Tongue (tissue), 2 donors: ENCODE measurements around the gene OR2A42. TPM values are rescaled to one million over a fixed set of nuclear protein-coding genes. Genes with fewer than 3 reads are reported as not detected.
"Not testable (repeated sequence)": the region's sequence is repeated elsewhere in the genome, so short reads cannot be mapped to it uniquely, and the experiment has no call there.

Experiments
- DNase-seq: peaks from one replicate; pipeline ENCODE4 v3.0.0-alpha.2; 2015
- total RNA-seq: library from RNA; depleted of rRNA; stranded (reverse); fragments of >200 nt; gene quantifications from one replicate; pipeline ENCODE4 v1.2.3, GENCODE V29; 2014

OR2A42 gene
- total RNA-seq, 1 donor from 2014 or later: not detected

GRCh38 chr7:144220531-144220930, 18.9 kb downstream of the OR2A42 start:
- not testable (repeated sequence) for DNase-seq

- not testable (repeated sequence) for DNase-seq
Measured at GRCh38 chr7:144219149-144219548, 20.3 kb downstream of the OR2A42 start.

- DNase-seq: not testable (repeated sequence)
Measured at GRCh38 chr7:144218581-144218980, 20.8 kb downstream of the OR2A42 start.

GRCh38 chr7:144217200-144217599, 22.2 kb downstream of the OR2A42 start:
- not testable (repeated sequence) for DNase-seq

- not testable (repeated sequence) for DNase-seq
Measured at GRCh38 chr7:144205306-144205705, 34.1 kb downstream of the OR2A42 start.

GRCh38 chr7:144203086-144203485, 36.3 kb downstream of the OR2A42 start:
- not testable (repeated sequence) for DNase-seq

- DNase-seq: not testable (repeated sequence)
Measured at GRCh38 chr7:144201978-144202377, 37.4 kb downstream of the OR2A42 start.

- not testable (repeated sequence) for DNase-seq
Measured at GRCh38 chr7:144198934-144199333, 40.5 kb downstream of the OR2A42 start.

- not testable (repeated sequence) for DNase-seq
Measured at GRCh38 chr7:144195212-144195872, 44.1 kb downstream of the OR2A42 start, which contains the start of gene ARHGEF35. TSS of gene ARHGEF35 (minus strand) at chr7:144195833. CDS start at chr7:144188383, 7,450 bp downstream.

- DNase-seq: not testable (repeated sequence)
Measured at GRCh38 chr7:144194453-144194852, 45.0 kb downstream of the OR2A42 start.

GRCh38 chr7:144193782-144194181, 45.6 kb downstream of the OR2A42 start:
- not testable (repeated sequence) for DNase-seq

GRCh38 chr7:144188578-144189171, 50.7 kb downstream of the OR2A42 start:
- DNase-seq: not testable (repeated sequence)

GRCh38 chr7:144187848-144188247, 51.6 kb downstream of the OR2A42 start:
- not testable (repeated sequence) for DNase-seq

GRCh38 chr7:144183166-144183565, 56.2 kb downstream of the OR2A42 start, which contains the start of gene CTAGE4:
TSS of gene CTAGE4 (plus strand) at chr7:144183466. CDS start at chr7:144183504, 38 bp downstream.
- DNase-seq: not testable (repeated sequence)

- DNase-seq: not testable (repeated sequence)
Measured at GRCh38 chr7:144179165-144179479, 60.3 kb downstream of the OR2A42 start.

- peak; percentile 16 for DNase-seq
Measured at GRCh38 chr7:144178380-144179164, 60.8 kb downstream of the OR2A42 start.

Other genes with a start within 250 kb of the OR2A42 start
- not detected for gene OR6B1, start 239.3 kb downstream of the OR2A42 start, total RNA-seq
- gene OR2A5, start 190.7 kb downstream of the OR2A42 start, total RNA-seq: not detected
- gene OR2A25, start 169.8 kb downstream of the OR2A42 start, total RNA-seq: not detected
- not detected for gene OR2A12, start 153.3 kb downstream of the OR2A42 start, total RNA-seq
- not detected for gene OR2A2, start 130.0 kb downstream of the OR2A42 start, total RNA-seq
- not detected for gene OR2A14, start 116.4 kb downstream of the OR2A42 start, total RNA-seq
- 4.7 TPM for gene CTAGE4, start 56.1 kb downstream of the OR2A42 start, total RNA-seq
- 4.2 TPM for gene ARHGEF35, start 43.8 kb downstream of the OR2A42 start, total RNA-seq
- 8.6 TPM for gene OR2A7, start 25.2 kb upstream of the OR2A42 start, total RNA-seq
- 0.51 TPM for gene CTAGE8, start 29.7 kb upstream of the OR2A42 start, total RNA-seq
- 0.10 TPM for gene OR2A1, start 72.8 kb upstream of the OR2A42 start, total RNA-seq
- gene ARHGEF5, start 115.8 kb upstream of the OR2A42 start, total RNA-seq: 7.4 TPM
- gene NOBOX, start 164.1 kb upstream of the OR2A42 start, total RNA-seq: not detected